ENCODE results near the gene KLHL1. TPM values are rescaled to one million over a fixed set of nuclear protein-coding genes. Genes with fewer than 3 reads are reported as not detected.

The KLHL1 gene
- total and polyA plus RNA-seq, 4 donors: not detected

GRCh38 chr13:70042193-70042592 lies 66.1 kb downstream of the KLHL1 start:
- no peak for TF ChIP-seq EGR1 (IDR thresholded peaks at IDR 0.05; ENCODE audit: low read depth in 2 of 2)
- TF ChIP-seq RAD21 (IDR thresholded peaks at IDR 0.05): no peak
- TF ChIP-seq CTCF (IDR thresholded peaks at IDR 0.05; ENCODE audit: low read depth, low read length, missing input control): no peak
- no peak for TF ChIP-seq GABPA (IDR thresholded peaks at IDR 0.05 in 1 of 2, conservative IDR thresholded peaks at IDR 0.05 in 1 of 2)
- TF ChIP-seq FOXA2 (IDR thresholded peaks at IDR 0.05): no peak
- TF ChIP-seq, protein P1, sequence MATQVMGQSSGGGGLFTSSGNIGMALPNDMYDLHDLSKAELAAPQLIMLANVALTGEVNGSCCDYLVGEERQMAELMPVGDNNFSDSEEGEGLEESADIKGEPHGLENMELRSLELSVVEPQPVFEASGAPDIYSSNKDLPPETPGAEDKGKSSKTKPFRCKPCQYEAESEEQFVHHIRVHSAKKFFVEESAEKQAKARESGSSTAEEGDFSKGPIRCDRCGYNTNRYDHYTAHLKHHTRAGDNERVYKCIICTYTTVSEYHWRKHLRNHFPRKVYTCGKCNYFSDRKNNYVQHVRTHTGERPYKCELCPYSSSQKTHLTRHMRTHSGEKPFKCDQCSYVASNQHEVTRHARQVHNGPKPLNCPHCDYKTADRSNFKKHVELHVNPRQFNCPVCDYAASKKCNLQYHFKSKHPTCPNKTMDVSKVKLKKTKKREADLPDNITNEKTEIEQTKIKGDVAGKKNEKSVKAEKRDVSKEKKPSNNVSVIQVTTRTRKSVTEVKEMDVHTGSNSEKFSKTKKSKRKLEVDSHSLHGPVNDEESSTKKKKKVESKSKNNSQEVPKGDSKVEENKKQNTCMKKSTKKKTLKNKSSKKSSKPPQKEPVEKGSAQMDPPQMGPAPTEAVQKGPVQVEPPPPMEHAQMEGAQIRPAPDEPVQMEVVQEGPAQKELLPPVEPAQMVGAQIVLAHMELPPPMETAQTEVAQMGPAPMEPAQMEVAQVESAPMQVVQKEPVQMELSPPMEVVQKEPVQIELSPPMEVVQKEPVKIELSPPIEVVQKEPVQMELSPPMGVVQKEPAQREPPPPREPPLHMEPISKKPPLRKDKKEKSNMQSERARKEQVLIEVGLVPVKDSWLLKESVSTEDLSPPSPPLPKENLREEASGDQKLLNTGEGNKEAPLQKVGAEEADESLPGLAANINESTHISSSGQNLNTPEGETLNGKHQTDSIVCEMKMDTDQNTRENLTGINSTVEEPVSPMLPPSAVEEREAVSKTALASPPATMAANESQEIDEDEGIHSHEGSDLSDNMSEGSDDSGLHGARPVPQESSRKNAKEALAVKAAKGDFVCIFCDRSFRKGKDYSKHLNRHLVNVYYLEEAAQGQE (IDR thresholded peaks at IDR 0.05): no peak
- no peak for TF ChIP-seq JUND (IDR thresholded peaks at IDR 0.05)
- TF ChIP-seq, protein P2, sequence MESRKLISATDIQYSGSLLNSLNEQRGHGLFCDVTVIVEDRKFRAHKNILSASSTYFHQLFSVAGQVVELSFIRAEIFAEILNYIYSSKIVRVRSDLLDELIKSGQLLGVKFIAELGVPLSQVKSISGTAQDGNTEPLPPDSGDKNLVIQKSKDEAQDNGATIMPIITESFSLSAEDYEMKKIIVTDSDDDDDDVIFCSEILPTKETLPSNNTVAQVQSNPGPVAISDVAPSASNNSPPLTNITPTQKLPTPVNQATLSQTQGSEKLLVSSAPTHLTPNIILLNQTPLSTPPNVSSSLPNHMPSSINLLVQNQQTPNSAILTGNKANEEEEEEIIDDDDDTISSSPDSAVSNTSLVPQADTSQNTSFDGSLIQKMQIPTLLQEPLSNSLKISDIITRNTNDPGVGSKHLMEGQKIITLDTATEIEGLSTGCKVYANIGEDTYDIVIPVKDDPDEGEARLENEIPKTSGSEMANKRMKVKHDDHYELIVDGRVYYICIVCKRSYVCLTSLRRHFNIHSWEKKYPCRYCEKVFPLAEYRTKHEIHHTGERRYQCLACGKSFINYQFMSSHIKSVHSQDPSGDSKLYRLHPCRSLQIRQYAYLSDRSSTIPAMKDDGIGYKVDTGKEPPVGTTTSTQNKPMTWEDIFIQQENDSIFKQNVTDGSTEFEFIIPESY (IDR thresholded peaks at IDR 0.05): no peak
- TF ChIP-seq RXRA (IDR thresholded peaks at IDR 0.05): no peak
- no peak for TF ChIP-seq HNF4G (IDR thresholded peaks at IDR 0.05)
- no peak for TF ChIP-seq TAF1 (conservative IDR thresholded peaks at IDR 0.05)
- Histone ChIP-seq H3K4me3 (ENCODE audit: low read depth in 1 of 3, low read length in 3 of 3) (no peak overlapping the region), H3K27me3 (ENCODE audit: control insufficient read depth in 4 of 4, insufficient read depth in 4 of 4, low read length in 3 of 4) (no peaks in the 10 kb centered on the region), H3K4me1 (ENCODE audit: control insufficient read depth in 4 of 4, insufficient read depth in 4 of 4, low read length in 3 of 4) (no peaks in the 10 kb centered on the region), H3K9me3 (ENCODE audit: control insufficient read depth in 4 of 4, low read length in 3 of 4) (no peaks in the 10 kb centered on the region), H3K9ac (ENCODE audit: low read depth in 1 of 2, low read length in 2 of 2) (no peak overlapping the region), H3K27ac (ENCODE audit: low read depth in 1 of 2, low read length in 2 of 2) (no peak overlapping the region), H3K36me3 (ENCODE audit: control insufficient read depth in 4 of 4, insufficient read depth in 3 of 4, low read depth in 1 of 4, low read length in 3 of 4) (no peaks in the 10 kb centered on the region)
- WGBS: 59% methylated on average over 4 of the region's 4 CpGs
- no peak for DNase-seq (ENCODE audit: low spot score)

DNA sequence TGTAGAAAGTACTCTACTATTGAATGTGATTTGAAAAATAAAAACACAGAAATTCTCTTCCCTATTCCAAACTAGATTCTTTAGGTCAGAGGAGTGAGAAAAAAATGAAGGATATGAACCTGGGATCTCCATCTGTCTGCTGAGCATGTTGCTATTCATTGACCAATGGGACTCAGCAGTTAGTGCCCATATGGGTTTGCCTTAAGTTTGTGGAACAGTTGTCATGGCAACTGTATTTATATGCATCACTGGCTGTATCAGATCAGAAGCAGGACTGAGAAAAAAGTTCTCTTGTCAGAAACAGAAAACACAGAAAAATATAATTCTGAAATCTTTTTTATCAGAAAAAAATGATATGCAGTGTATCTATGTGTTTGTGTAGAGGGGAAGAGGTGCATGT lies 74.0 kb downstream of the KLHL1 start:
- Histone ChIP-seq H3K27me3 (ENCODE audit: control insufficient read depth in 4 of 4, insufficient read depth in 4 of 4, low read length in 3 of 4) (no peaks in the 10 kb centered on the region), H3K9me3 (ENCODE audit: control insufficient read depth in 4 of 4, low read length in 3 of 4) (peaks cover 0 to 2% (median 0%) of the 10 kb centered on the region in 4 donors), H3K4me3 (ENCODE audit: low read depth in 1 of 3, low read length in 3 of 3) (no peak overlapping the region), H3K4me1 (ENCODE audit: control insufficient read depth in 4 of 4, insufficient read depth in 4 of 4, low read length in 3 of 4) (no peaks in the 10 kb centered on the region), H3K36me3 (ENCODE audit: control insufficient read depth in 4 of 4, insufficient read depth in 3 of 4, low read depth in 1 of 4, low read length in 3 of 4) (no peaks in the 10 kb centered on the region), H3K27ac (ENCODE audit: low read depth in 1 of 2, low read length in 2 of 2) (no peak overlapping the region), H3K9ac (ENCODE audit: low read depth in 1 of 2, low read length in 2 of 2) (no peak overlapping the region)
- TF ChIP-seq HNF4A (conservative IDR thresholded peaks at IDR 0.05) (no peak), HNF4G (IDR thresholded peaks at IDR 0.05) (no peak), JUND (IDR thresholded peaks at IDR 0.05) (no peak), RAD21 (IDR thresholded peaks at IDR 0.05) (no peak), TAF1 (conservative IDR thresholded peaks at IDR 0.05) (no peak), YY1 (IDR thresholded peaks at IDR 0.05) (no peak), GABPA (IDR thresholded peaks at IDR 0.05 in 1 of 2, conservative IDR thresholded peaks at IDR 0.05 in 1 of 2) (no peak), CTCF (IDR thresholded peaks at IDR 0.05; ENCODE audit: low read depth, low read length, missing input control) (no peak), NR2F2 (IDR thresholded peaks at IDR 0.05) (no peak), FOXA2 (IDR thresholded peaks at IDR 0.05) (no peak)
- TF ChIP-seq, protein P2 (IDR thresholded peaks at IDR 0.05): no peak
- DNase-seq (ENCODE audit: low spot score): no peak

All from liver (tissue), 9 donors.